Measurements from ENCODE around the gene LTK. TPM values are rescaled to one million over a fixed set of nuclear protein-coding genes. Genes with fewer than 3 reads are reported as not detected.
"Not testable (repeated sequence)": the region's sequence is repeated elsewhere in the genome, so short reads cannot be mapped to it uniquely, and the experiment has no call there.

The LTK gene
- total RNA-seq, 2 donors from 2014 or later = 0.44 to 0.57 TPM

DNA sequence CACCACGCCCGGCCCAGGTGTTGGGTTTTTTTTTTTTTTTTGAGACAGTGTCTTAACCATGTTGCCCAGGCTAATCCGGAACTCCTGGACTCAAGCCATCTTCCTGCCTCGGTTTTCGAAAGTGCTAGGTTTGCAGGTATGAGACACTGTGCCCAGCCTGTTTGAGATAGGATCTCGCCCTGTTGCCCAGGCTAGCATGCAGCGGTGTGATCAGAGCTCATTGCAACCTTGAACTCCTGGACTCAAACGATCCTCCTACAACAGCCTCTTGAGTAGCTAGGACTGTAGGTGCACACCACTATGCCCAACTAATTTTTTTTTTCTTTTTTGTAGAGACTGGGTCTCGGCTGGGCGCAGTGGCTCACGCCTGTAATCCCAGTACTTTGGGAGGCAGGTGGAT is 40.2 kb downstream of the LTK start:
- no peak overlapping the region for H3K27ac Mint-ChIP-seq
- Histone ChIP-seq H3K27ac (ENCODE audit: low read depth, low read length) (no peak overlapping the region), H3K36me3 (ENCODE audit: control insufficient read depth, insufficient read depth, low read length) (peaks cover 77% of the 10 kb centered on the region), H3K9ac (ENCODE audit: extremely low read depth, low read length, poor library complexity, severe bottlenecking) (no peak overlapping the region), H3K4me1 (ENCODE audit: control insufficient read depth, insufficient read depth, low read length) (no peaks in the 10 kb centered on the region), H3K4me3 (ENCODE audit: low read length) (no peak overlapping the region), H3K9me3 (ENCODE audit: control insufficient read depth, low read length) (no peaks in the 10 kb centered on the region), H3K27me3 (ENCODE audit: control insufficient read depth, insufficient read depth, low read length, poor library complexity, severe bottlenecking) (no peaks in the 10 kb centered on the region)
- peaks cover 74% of the 10 kb centered on the region for H3K36me3 Mint-ChIP-seq (ENCODE audit: low read depth)
- no peak for TF ChIP-seq CTCF (conservative IDR thresholded peaks at IDR 0.05)
- H3K4me3 Mint-ChIP-seq = no peak overlapping the region
- H3K9me3 Mint-ChIP-seq = no peaks in the 10 kb centered on the region
- 92 to 97% methylated on average over 6 to 11 of the region's 11 CpGs for WGBS, 2 experiments (ENCODE audit: insufficient coverage in 1 of 2, insufficient read length in 1 of 2)
- no peaks in the 10 kb centered on the region for H3K27me3 Mint-ChIP-seq (ENCODE audit: insufficient read depth)
- DNase-seq = no peak
- H3K4me1 Mint-ChIP-seq = no peaks in the 10 kb centered on the region

- H3K27ac Mint-ChIP-seq; H3K4me3 ChIP-seq (ENCODE audit: low read length); H3K9ac ChIP-seq (ENCODE audit: extremely low read depth, low read length, poor library complexity, severe bottlenecking); H3K9me3 Mint-ChIP-seq; H3K27me3 ChIP-seq (ENCODE audit: control insufficient read depth, insufficient read depth, low read length, poor library complexity, severe bottlenecking); H3K27me3 Mint-ChIP-seq (ENCODE audit: insufficient read depth); H3K4me1 Mint-ChIP-seq; H3K27ac ChIP-seq (ENCODE audit: low read depth, low read length); DNase-seq; H3K4me3 Mint-ChIP-seq; H3K4me1 ChIP-seq (ENCODE audit: control insufficient read depth, insufficient read depth, low read length); H3K9me3 ChIP-seq (ENCODE audit: control insufficient read depth, low read length): not testable (repeated sequence)
- H3K36me3 ChIP-seq (ENCODE audit: control insufficient read depth, insufficient read depth, low read length) = peaks cover 76% of the 10 kb centered on the region
- H3K36me3 Mint-ChIP-seq (ENCODE audit: low read depth) = peaks cover 71% of the 10 kb centered on the region
- WGBS, 2 experiments (ENCODE audit: insufficient coverage in 1 of 2, insufficient read length in 1 of 2) = 97 to 100% methylated on average over 2 to 6 of the region's 6 CpGs
These were observed 44.0 kb downstream of the LTK start for GRCh38 chr15:41469644-41470043.

DNA sequence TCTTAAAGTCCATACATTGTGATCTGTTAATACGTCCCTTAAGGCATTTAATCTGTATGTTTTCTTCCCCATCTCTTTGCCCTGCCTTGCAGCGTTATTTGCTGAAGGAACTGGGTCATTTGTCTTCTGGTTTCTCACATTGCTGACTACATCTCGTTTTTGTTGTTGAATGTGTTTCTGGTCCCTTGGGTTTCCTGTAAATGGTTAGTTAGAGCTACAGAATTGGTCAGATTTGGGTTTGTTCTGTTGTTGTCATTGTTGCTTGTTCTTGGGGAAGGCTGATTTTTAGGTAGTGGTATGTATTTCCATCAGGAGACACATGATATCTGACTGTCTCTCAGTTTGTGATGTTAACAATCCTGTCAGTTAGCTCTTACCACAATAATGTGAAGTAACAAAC is 46.9 kb downstream of the LTK start:
- Histone ChIP-seq H3K4me3 (ENCODE audit: low read length) (no peak overlapping the region), H3K4me1 (ENCODE audit: control insufficient read depth, insufficient read depth, low read length) (no peaks in the 10 kb centered on the region), H3K27me3 (ENCODE audit: control insufficient read depth, insufficient read depth, low read length, poor library complexity, severe bottlenecking) (no peaks in the 10 kb centered on the region), H3K27ac (ENCODE audit: low read depth, low read length) (no peak overlapping the region), H3K36me3 (ENCODE audit: control insufficient read depth, insufficient read depth, low read length) (peaks cover 84% of the 10 kb centered on the region), H3K9ac (ENCODE audit: extremely low read depth, low read length, poor library complexity, severe bottlenecking) (no peak overlapping the region), H3K9me3 (ENCODE audit: control insufficient read depth, low read length) (no peaks in the 10 kb centered on the region)
- no peak for TF ChIP-seq CTCF (conservative IDR thresholded peaks at IDR 0.05)
- Mint-ChIP-seq H3K4me3 (no peak overlapping the region), H3K9me3 (peaks cover 2% of the 10 kb centered on the region), H3K4me1 (no peaks in the 10 kb centered on the region), H3K27ac (no peak overlapping the region), H3K36me3 (ENCODE audit: low read depth) (peaks cover 81% of the 10 kb centered on the region), H3K27me3 (ENCODE audit: insufficient read depth) (no peaks in the 10 kb centered on the region)
- 87 to 100% methylated on average over 3 of the region's 3 CpGs for WGBS, 2 experiments (ENCODE audit: insufficient coverage in 1 of 2, insufficient read length in 1 of 2)
- DNase-seq = no peak

GRCh38 chr15:41465822-41466421 is 47.7 kb downstream of the LTK start:
- peak; percentile 93 for TF ChIP-seq CTCF (conservative IDR thresholded peaks at IDR 0.05)
- no peak overlapping the region for H3K27ac Mint-ChIP-seq

More at GRCh38 chr15:41465822-41466421, 47.7 kb downstream of the LTK start:
- Histone ChIP-seq H3K36me3 (ENCODE audit: control insufficient read depth, insufficient read depth, low read length) (peaks cover 78% of the 10 kb centered on the region), H3K4me1 (ENCODE audit: control insufficient read depth, insufficient read depth, low read length) (no peaks in the 10 kb centered on the region), H3K9ac (ENCODE audit: extremely low read depth, low read length, poor library complexity, severe bottlenecking) (no peak overlapping the region), H3K27me3 (ENCODE audit: control insufficient read depth, insufficient read depth, low read length, poor library complexity, severe bottlenecking) (no peaks in the 10 kb centered on the region), H3K4me3 (ENCODE audit: low read length) (no peak overlapping the region), H3K27ac (ENCODE audit: low read depth, low read length) (no peak overlapping the region), H3K9me3 (ENCODE audit: control insufficient read depth, low read length) (no peaks in the 10 kb centered on the region)
- no peak for DNase-seq
- H3K27me3 Mint-ChIP-seq (ENCODE audit: insufficient read depth) = no peaks in the 10 kb centered on the region
- no peak overlapping the region for H3K4me3 Mint-ChIP-seq
- 89 to 90% methylated on average over 4 to 8 of the region's 8 CpGs for WGBS, 2 experiments (ENCODE audit: insufficient coverage in 1 of 2, insufficient read length in 1 of 2)
- no peaks in the 10 kb centered on the region for H3K4me1 Mint-ChIP-seq
- peaks cover 75% of the 10 kb centered on the region for H3K36me3 Mint-ChIP-seq (ENCODE audit: low read depth)
- peaks cover 2% of the 10 kb centered on the region for H3K9me3 Mint-ChIP-seq
